GF-D8 (cell line): ENCODE data around the gene HSD17B2.

Source experiments
- DNase-seq: peaks from one replicate; lab custom pipeline; 2025; lab: John Stamatoyannopoulos, UW

The HSD17B2 gene

GRCh38 chr16:82019535-82019934 lies 15.5 kb upstream of the HSD17B2 start:
- DNase-seq, result no peak

- DNase-seq, result no peak
Measured at GRCh38 chr16:82020051-82020450, 15.0 kb upstream of the HSD17B2 start.

DNA sequence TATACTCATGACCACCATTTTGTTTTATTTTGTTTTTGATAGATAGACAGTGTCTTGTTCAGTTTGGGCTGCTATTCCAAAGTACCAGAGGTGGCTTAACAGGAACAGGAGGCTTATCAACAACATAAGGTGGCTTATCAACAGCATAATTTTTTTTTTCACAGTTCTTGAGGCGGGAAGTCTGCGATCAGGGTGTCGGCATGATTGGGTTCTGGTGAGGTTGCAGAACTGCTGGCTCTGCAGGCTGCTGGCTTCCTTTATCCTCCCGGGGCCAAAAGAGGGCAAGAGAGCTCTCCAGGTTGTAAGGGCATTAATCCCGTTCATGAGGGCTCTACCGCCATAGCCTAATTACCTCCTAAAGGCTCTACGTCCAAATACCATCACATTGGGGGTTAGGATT lies 11.8 kb upstream of the HSD17B2 start:
- DNase-seq, result no peak

DNA sequence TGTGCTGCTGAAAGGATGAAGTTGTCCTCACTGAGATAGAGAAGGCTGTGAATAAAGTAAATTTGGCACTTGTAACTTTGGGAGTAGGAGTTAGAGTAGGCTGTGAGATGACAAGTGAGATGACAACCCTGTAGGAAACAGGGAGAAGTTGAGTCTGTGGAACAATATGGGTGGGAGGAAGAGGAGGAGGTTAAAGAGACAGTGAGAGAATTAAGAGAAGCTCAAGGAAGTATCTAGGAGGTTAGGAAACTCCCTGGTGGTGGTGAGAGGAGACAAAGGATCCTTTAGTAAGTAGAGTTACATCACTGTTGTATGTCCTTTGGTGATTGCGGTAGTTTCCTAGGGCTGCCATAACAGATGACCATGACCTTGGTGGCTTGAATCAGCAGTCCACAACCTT lies 10.7 kb upstream of the HSD17B2 start:
- no peak for DNase-seq

GRCh38 chr16:82024883-82025282 lies 10.2 kb upstream of the HSD17B2 start:
- no peak for DNase-seq

DNA sequence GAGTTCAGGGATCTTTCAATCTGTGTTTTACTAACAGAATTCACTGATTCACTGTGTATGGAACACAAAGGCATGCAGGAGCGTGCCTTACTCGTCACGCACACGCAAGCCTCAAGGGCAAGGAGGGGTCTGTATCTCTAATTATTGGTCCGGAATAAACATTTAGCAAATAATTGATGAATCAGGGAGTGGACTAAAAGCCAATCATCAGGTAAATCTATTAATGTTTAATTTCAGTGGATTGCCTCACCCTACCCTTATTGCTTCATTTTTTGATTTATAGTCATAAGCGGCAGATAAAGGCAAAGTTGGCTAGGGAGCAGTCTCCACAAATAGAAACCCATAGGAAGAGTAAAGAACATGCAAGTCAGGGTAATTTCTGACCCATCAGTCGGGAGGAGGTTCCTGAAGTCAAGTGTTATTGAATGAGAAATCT lies 7.4 kb upstream of the HSD17B2 start:
- no peak for DNase-seq

DNA sequence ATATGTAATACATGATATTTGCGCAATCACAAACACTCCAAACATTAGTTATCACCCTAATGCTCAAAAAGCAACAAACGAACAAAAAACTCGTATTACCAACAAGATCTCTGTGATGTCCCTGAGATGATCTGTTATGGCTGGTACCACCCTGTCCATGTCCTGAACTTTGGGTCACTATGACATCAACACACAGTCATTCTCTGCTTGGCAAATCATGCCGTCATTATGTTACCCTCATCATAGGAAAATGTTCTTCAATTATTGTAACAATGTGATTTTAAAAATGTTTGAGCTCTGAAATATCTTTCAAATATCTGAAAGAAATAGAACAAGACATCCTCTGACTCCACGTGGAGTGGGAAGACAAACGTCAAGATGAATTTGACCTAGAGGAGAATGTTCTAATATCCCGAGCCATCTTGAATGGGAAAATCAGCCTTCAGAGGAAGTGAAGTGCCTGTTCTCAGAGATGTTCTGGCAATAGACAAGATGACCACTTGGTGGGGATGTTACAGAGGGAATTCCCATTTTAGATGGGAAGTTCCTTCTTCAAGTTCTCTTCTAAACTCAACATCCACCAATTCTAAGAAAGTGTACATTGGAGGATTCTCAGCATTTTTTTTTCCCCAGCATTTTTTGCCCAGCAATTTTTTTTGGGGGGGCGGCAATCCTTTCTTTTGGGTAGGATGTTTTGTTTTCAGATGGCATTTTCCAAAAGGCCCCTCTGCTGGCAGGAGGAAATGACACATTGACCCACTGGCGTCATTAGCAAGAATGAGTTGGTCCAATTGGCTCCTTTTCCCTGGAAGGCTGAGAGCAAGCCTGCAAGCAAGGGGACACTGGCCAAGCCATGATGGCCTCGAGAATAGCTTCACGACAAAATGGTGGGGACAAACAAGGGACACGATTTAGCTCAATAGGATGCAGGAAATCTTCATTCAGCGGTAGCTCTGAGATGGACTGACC lies 3.7 kb upstream of the HSD17B2 start:
- no peak for DNase-seq

GRCh38 chr16:82033006-82033405 lies 2.0 kb upstream of the HSD17B2 start:
- DNase-seq, result no peak

GRCh38 chr16:82033683-82034300 lies 1.3 kb upstream of the HSD17B2 start:
- DNase-seq, result no peak

- DNase-seq, result no peak
Measured at GRCh38 chr16:82037251-82037650, 2.2 kb downstream of the HSD17B2 start.

DNA sequence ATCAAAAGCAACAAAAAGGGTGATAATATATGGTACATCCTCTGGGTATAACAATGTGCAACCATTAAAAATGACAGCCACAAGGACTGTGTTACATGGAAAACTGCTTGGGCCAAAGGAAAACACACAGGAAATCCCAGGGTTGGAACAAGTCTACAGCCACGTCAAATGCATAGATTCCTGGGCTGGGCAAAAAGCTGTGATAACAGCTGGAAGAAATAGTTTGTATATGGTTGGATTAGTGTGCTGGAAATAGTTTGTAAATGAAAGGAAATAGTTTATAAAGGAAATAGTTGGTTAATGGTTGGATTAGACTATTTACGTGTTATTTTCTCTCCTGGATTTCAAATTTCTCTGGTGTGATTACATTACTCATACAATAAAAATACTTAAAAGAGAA lies 2.6 kb downstream of the HSD17B2 start:
- DNase-seq, result no peak

DNA sequence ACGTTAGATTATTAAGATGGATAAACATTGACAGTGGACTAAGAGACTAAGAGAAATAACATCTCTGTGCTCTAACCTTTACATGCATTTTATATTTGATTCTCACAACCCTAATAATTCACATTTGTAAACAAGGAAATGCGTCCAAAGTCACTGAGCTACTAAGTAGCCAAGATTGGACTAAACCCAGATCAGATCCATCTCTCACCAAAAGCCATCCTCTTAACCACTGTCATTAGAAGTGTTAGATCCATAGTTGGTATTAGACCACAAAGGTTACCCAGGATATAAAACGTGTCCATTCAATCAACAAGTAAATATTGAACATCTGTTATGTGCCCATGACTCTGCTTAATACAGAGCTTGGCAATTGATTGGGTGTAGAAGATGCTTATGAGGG lies 5.2 kb downstream of the HSD17B2 start:
- DNase-seq, result no peak

DNA sequence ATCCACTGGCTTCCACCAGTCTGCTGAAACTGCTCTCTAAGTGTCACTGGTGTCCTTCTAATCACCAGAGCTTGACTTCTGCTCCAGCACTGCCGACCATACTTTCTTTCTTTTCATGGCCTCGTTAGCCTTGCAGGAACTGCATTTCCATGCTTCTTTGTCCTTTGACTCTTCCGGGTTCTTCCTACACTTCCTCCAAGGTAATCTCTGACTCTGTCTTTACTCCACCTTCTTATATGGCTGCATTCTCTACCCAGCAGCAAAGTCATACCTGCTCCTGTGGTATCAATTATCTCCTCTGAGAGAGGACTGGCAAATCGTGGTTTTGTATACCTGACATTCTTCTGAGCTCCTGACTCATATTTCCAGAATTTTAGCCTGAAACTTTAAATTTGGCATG lies 6.5 kb downstream of the HSD17B2 start:
- no peak for DNase-seq

DNA sequence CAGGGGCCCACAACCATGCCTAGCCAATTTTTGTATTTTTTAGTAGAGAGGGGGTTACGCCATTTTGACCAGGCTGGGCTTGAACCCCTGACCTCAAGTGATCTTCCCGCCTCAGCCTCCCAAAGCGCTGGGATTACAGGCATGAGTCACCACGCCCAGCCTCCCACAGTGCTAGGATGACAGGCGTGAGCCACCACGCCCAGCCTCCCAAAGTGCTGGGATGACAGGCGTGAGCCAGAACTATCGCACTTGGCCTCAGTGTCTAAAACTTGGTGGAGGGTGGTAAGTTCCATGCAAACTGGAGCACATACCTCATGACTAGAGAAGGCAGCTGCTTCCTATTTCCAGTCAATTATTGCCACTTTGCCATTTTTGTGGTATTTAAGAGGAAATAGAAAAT lies 7.1 kb downstream of the HSD17B2 start:
- no peak for DNase-seq

DNA sequence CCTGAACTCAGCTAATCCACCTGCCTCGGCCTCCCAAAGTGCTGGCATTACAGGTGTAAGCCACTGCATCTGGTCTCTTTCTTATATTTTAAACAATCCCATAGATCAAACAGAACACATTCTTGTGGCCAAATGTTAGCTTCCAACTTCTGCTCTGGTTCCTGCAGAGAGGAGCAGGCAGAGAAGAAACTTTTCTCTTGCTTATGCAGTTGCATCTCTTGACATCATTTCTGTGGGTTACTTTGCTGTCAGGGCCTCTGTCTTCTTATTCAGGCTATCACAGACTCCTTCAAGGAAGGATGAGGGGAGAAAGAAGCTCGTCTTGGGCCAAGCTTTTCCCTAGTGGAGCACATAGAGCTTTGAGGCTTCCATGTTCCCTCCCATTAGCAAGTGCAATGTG lies 7.8 kb downstream of the HSD17B2 start:
- DNase-seq, result no peak

DNA sequence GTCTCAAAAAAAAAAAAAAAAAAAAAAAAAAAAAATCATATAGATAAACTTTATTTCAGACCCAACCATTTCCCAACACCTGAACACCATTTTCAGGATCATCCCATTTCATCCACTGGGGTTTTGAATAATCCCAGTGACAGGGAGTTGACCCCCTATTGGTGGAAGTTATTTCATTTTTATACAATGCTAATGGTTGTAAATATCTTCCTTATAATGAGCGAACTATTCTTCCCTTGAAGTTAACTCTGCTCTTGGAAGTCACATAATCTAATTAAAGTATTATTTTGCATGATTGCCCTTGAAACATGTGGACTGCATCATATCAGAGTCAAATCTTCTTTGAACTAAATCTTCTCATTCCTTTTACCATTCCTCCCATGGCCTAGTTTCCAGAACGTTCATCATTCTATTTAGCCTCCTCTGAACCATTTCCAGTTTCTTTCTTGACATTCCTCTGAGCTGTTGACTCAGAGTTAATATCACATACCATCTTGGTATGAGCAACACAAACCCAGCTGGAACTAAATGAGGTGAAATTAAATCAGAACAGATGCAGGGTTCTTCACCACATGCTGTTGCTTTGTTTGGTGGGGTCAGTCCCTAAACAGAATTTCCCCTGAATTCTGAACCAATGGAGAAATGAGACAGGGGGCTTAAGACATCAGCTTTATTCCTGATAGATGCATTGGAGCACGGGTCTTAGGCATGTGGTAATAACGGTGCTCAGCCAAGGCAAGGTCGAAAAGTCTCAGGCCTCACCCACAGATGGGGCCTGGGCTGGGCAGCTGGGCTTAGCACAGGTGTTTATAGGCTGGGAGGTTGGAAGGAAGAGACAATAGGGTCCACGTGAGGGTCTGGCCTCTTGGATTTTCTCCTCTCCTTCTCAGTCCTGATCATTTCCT lies 8.9 kb downstream of the HSD17B2 start:
- DNase-seq, result no peak

GRCh38 chr16:82044585-82044911 lies 9.5 kb downstream of the HSD17B2 start:
- no peak for DNase-seq

DNA sequence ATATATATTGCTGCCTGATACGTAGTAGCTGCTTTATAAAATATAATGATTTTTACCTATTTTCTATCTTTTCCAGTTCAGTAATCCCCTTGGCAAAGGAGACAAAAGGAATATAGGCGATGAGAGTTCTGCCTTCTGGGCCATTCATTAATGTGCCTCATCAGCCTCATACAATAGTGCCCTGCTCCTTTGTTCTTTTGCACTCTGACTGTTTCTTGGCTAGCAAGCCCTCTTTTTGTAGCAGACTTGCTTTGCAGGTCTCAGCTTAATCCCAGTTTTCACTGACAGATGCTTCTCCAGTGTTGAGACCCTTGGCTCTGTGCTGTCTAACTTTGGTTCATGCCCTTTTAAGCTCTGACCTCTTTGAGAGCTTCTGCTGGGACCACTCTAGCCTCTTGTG lies 10.4 kb downstream of the HSD17B2 start:
- DNase-seq, result no peak

- no peak for DNase-seq
Measured at GRCh38 chr16:82046541-82046940, 11.5 kb downstream of the HSD17B2 start.

DNA sequence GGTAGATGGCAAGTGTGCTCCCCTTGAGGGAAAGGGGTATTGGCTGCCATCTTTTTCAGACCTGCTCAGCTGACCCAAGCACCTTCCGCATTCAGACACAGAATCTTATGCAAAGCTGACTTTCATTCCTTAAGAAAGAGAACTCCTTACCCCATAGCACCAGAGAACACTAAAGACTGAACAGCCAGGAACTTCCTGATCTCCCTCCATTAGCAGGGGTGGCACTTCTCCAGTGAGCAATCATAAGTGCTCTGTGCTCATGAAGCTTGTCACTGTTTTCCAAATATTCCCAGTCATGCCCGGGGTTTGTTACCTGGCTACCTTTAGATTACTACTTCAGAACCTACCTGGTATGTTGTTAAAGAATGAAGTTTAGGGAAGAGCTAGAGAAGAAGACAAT lies 11.9 kb downstream of the HSD17B2 start:
- DNase-seq, result no peak

DNA sequence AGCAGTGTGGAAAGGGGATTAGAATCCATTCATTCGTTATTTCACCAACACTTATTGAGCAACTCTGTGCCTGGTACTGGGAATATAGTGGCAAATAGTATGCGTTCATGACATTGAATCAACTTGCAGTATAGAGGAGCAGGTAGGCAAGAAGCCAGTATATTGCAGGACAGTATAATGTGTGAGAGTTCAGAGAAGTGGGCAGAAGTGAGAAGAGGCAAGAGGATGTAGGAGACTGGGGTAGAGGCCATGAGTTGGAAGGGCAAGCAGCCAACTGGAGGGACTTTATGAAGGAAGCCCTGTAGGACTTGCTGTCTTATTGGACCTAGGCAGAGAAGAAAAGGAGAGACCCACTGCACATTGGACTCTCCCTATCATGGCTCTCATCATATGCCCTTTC lies 12.3 kb downstream of the HSD17B2 start:
- no peak for DNase-seq

DNA sequence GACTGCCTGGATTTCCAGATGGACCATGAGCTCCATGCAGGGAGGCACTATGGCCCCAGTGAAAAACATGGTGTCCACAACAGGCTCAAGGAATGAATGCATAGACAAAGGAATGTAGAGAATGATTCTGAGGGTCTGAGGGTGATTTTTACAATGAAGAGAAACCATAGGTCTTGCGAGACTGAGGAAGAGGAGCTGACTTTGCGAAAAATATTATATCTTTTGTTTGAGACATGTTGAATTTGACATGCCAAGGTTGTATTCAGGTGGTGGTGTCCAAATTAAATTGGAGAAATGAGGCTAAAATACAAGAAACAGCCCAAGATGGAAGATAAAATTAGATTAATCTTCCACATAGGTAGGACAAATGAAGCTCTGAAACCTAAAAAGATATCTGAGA lies 12.7 kb downstream of the HSD17B2 start:
- DNase-seq, result no peak

DNA sequence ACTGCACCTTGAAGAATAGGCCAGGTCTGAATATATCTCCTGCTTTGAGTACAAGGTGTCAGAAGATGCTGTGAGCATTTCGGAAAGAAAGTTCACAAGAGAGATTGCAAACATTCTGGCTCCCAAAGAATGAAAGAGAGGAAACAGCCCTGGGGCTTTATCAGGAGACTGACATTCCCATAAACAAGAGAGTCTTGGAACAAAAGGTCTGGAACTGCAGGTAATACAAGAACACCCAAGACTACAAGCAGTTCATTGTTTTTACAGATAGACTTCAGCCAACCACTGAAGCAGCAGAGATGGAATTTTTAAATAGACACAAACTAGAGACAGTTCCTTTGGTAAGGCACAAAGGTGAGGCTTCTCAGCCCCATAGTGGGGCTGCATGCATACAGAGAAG lies 14.4 kb downstream of the HSD17B2 start:
- no peak for DNase-seq
